ENCODE measurements around the gene AKAP5.
A peak's percentile ranks its signal among the peaks of the same experiment; 100 is the strongest.

The AKAP5 gene

DNA sequence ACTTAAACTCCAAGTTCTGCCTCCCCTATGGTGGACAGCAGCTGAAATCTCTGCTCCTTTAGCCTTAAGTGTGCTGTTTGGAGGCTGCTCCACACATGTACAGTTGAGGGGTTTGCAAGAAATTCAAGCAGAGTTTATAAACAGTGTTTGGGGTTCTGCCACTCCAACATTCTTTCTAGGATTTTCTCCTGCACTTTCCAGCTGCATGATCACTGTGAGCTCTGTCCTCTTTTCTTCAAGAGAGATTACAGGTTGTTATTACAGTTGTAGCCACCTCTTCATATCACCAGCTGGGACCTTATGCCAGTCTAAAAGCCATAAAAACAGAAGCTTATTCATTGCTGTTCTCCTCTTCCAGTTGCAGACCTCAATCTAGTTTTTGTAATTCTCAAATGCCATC lies 30.0 kb downstream of the AKAP5 start:
- H3K27me3 ChIP-seq (ENCODE audit: control insufficient read depth, insufficient read depth, low read length), result no peaks in the 10 kb centered on the region
- no peak overlapping the region for H3K27ac ChIP-seq (ENCODE audit: low read depth, low read length)
- H3K4me1 ChIP-seq (ENCODE audit: control insufficient read depth, insufficient read depth, low read length), result no peaks in the 10 kb centered on the region
- no peaks in the 10 kb centered on the region for H3K36me3 ChIP-seq (ENCODE audit: control insufficient read depth, insufficient read depth, low read length)
- no peak overlapping the region for H3K4me3 ChIP-seq (ENCODE audit: low read length)
- H3K9ac ChIP-seq (ENCODE audit: low read length), result no peak overlapping the region

DNA sequence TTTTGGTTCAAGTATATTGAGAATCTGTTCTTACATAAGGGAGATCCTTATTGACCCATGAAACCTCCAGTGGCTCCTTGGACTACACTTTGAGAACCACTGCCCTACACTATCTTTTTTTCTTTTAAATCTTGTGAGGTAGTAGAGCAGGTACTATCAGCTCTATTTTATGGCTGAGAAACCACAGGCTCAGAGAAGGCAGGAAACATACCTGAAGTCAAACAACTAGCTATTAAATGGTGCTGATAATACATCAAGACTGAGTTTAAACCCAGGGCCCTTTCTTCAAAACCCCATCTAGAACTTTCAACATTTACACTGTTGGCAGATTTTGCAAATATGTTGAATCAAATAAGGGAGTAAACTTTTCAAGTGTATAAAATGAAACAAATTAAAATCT lies 31.5 kb downstream of the AKAP5 start:
- H3K36me3 ChIP-seq (ENCODE audit: control insufficient read depth, insufficient read depth, low read length), result no peaks in the 10 kb centered on the region
- H3K27ac ChIP-seq (ENCODE audit: low read depth, low read length), result no peak overlapping the region
- H3K4me1 ChIP-seq (ENCODE audit: control insufficient read depth, insufficient read depth, low read length), result peaks cover 6% of the 10 kb centered on the region
- no peaks in the 10 kb centered on the region for H3K27me3 ChIP-seq (ENCODE audit: control insufficient read depth, insufficient read depth, low read length)
- H3K4me3 ChIP-seq (ENCODE audit: low read length), result no peak overlapping the region
- no peak overlapping the region for H3K9ac ChIP-seq (ENCODE audit: low read length)

DNA sequence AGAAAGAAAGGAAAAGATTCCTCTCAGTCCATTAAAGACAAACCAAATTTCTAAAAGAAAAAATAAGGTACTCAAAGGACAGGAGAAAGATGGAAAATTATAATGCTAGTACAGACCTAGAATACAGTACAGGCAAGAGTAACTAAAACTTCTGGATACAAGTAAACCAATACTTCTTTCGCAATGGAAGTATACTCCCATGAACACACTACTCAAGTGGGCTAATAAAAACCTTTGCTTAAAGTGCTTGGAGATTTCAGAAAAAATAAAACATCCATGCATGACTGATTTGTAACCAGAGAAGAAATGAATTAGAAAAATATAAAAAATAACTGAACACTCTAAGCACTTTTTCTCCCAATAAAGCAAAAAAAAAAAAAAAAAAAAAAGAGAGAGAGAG lies 34.8 kb downstream of the AKAP5 start:
- H3K9ac ChIP-seq (ENCODE audit: low read length), result no peak overlapping the region
- no peak overlapping the region for H3K4me3 ChIP-seq (ENCODE audit: low read length)
- peaks cover 17% of the 10 kb centered on the region for H3K4me1 ChIP-seq (ENCODE audit: control insufficient read depth, insufficient read depth, low read length)
- H3K27ac ChIP-seq (ENCODE audit: low read depth, low read length), result no peak overlapping the region
- H3K36me3 ChIP-seq (ENCODE audit: control insufficient read depth, insufficient read depth, low read length), result no peaks in the 10 kb centered on the region
- H3K27me3 ChIP-seq (ENCODE audit: control insufficient read depth, insufficient read depth, low read length), result no peaks in the 10 kb centered on the region

DNA sequence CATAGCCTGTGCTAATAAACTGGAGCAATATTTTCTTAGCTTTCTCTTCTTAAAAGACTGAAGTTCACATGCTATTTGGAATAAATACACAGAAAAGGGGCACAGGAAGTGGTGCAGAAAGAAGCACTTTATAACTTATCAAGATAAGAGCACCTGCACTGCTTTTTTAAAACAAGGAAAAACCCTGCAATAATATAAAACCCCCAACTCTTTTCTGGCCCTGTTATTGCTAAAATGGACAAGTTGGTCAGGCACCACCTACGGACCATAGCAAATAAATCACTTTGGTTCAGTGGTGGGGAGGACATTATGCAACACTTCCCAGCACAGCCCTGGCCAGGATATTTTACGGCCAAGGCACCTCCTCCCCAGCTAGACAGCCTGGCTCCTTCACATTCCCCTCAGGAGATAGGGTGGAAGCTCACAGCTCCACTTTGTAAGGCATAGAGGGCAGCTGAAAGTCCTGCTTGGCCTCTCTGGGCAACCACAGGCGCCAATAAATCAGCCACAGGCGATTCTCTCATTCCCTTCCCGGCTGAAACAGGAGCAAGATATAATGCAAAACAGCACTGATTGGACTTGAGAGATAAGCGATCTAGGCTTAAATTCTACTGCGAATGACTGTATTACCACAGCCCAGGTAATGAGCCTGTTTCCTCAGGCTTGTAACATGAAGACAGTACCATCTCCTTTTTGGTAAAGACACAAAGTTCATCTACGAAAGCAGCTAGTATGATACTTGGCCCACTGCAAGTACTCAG lies 36.3 kb downstream of the AKAP5 start:
- H3K4me1 ChIP-seq (ENCODE audit: control insufficient read depth, insufficient read depth, low read length), result peaks cover 19% of the 10 kb centered on the region
- H3K9ac ChIP-seq (ENCODE audit: low read length), result peak overlapping the region; percentile 36
- H3K36me3 ChIP-seq (ENCODE audit: control insufficient read depth, insufficient read depth, low read length), result no peaks in the 10 kb centered on the region

DNA sequence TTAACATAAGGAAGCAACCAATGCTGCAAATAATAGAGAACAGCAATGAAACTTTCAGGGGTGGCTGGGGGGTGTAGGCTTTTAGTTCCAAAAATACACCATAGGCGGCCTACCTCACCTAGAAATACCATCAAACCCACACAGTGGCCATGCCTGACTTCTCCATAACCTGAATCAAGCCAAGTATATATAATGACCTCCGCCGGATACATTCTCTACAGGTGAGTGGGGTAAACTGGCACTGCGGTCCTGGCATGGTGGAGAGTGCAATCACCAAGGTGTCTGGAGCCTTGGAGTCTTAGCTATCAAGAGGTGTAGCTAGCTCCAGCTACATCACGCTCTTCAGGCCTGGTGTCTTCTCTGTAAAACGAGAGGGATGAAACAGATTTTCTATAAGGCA lies 37.2 kb downstream of the AKAP5 start:
- no peaks in the 10 kb centered on the region for H3K36me3 ChIP-seq (ENCODE audit: control insufficient read depth, insufficient read depth, low read length)
- H3K27me3 ChIP-seq (ENCODE audit: control insufficient read depth, insufficient read depth, low read length), result no peaks in the 10 kb centered on the region
- peak overlapping the region; percentile 100 for H3K9ac ChIP-seq (ENCODE audit: low read length)
- H3K4me3 ChIP-seq (ENCODE audit: low read length), result peak overlapping the region; percentile 97
- H3K4me1 ChIP-seq (ENCODE audit: control insufficient read depth, insufficient read depth, low read length), result peaks cover 20% of the 10 kb centered on the region
- H3K27ac ChIP-seq (ENCODE audit: low read depth, low read length), result peak overlapping the region; percentile 99

More for the DNA sequence above, 36.3 kb downstream of the AKAP5 start:
- Histone ChIP-seq H3K4me3 (ENCODE audit: low read length) (peak overlapping the region; percentile 97), H3K27ac (ENCODE audit: low read depth, low read length) (peak overlapping the region; percentile 99), H3K27me3 (ENCODE audit: control insufficient read depth, insufficient read depth, low read length) (no peaks in the 10 kb centered on the region)

DNA sequence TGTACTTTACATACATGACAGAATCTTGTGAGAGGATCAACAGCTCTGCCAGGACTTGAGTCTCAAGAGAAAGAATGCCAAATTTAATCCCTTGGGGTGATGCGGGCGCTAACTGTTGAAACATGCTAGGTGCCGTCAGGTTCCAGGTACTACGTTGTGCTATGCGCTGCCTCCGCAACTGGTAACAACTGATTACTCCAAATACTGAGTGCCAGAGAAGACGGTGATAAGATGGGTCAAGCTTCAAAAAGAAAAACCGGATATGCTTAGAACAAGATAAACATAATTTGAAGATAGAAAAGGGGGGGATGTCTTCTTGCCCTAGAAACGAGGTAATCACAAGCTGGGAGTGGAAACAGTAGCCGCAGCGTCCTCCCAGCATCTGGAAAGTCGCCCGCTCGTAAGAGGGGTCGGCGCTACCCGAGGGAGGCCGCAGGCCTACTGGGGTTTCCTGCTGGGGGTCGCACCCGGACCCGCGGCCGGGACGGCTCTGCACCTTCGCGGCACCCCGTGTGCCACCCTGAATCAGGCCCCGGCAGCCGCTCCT lies 37.7 kb downstream of the AKAP5 start:
- H3K9ac ChIP-seq (ENCODE audit: low read length), result peak overlapping the region; percentile 100
- peaks cover 20% of the 10 kb centered on the region for H3K4me1 ChIP-seq (ENCODE audit: control insufficient read depth, insufficient read depth, low read length)
- H3K27me3 ChIP-seq (ENCODE audit: control insufficient read depth, insufficient read depth, low read length), result no peaks in the 10 kb centered on the region
- peak overlapping the region; percentile 99 for H3K27ac ChIP-seq (ENCODE audit: low read depth, low read length)
- H3K36me3 ChIP-seq (ENCODE audit: control insufficient read depth, insufficient read depth, low read length), result no peaks in the 10 kb centered on the region
- peak overlapping the region; percentile 97 for H3K4me3 ChIP-seq (ENCODE audit: low read length)

DNA sequence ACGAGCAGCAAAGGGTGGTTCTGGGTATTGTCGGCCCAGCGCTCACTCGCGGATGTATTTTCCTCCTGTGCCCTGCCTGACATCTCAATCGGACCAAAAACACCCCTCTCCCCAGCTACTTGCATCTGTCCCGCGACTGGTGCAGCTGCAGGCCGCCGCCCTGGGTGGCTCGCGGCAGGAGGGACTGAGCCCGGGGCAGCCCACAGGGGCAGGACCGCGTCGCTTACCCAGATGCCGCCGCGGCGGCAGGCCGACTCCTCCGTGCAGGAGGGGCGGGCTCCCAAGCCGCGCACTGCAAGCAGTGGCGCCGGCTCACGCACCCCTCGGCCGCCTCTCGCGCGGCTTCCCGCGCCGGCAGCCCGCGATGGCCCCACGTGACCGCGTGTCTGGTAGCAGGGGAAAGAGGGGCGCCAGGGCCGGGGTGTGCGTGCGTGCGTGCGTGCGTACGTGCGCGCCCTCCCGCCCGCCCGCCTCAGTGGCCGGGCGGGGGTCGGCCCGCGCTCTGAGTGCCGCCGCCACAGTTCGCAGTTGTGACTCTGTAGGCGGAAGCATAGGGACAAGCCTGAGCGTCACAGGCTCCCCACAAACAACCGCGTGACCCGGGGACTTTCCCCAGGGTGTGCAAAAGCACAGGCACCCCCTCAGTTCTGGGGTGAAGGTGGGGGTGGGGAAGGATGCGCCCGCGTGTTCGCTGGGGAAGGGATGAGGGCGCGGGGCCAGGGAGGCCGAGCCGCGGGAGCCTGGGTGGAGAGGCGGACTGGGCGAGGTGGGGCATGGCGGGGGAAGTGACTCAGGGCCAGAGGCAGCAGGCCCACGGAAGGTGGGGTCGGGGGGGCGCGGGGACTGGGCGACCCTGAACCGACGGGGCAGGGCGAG lies 38.4 kb downstream of the AKAP5 start, which contains the start of gene ZBTB25:
Gene ZBTB25 (minus strand): TSS at position 405 of the 876 bp plus-strand sequence. CDS start 13,305 bp downstream, outside the sequence.
- Histone ChIP-seq H3K9ac (ENCODE audit: low read length) (peak within 1 kb of the TSS; percentile 100), H3K36me3 (ENCODE audit: control insufficient read depth, insufficient read depth, low read length) (no peaks in the 10 kb centered on the region), H3K27ac (ENCODE audit: low read depth, low read length) (peak within 1 kb of the TSS; percentile 99), H3K4me3 (ENCODE audit: low read length) (peak within 1 kb of the TSS; percentile 97), H3K27me3 (ENCODE audit: control insufficient read depth, insufficient read depth, low read length) (no peaks in the 10 kb centered on the region), H3K4me1 (ENCODE audit: control insufficient read depth, insufficient read depth, low read length) (peaks cover 20% of the 10 kb centered on the region)

DNA sequence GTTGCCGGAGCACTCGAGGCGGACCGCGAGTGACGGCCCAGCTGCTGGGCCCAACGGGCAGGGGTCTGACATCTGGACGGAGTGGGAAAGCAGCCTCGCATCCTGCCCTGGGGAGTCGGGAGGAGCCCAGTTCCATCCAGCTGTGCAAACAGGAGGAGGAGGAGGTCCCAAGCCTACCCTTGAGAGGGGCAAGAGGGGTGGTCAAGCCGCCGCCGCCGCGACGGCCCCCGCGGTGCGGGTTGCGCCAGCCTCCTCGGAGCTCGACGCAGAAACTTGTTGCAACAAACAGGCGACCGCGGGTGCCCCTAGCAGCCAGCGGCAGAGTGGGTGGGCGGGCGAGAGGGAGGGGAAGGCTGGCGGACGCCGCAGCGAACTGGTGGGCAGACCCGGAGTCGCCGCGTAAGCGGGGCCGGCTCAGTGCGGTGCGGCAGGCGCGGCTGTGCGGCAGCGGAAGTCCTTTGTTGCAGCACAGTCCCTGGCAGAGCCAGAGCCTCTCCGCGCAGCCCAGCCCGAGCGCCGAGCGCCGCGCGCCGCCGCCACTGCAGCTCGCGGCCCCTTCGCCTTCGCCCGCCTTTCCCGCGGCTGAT lies 39.1 kb downstream of the AKAP5 start, which contains the start of gene ZBTB1:
Gene ZBTB1 (plus strand): TSS at position 461 of the 587 bp plus-strand sequence. CDS start 16,735 bp downstream, outside the sequence.
- peak within 1 kb of the TSS; percentile 100 for H3K9ac ChIP-seq (ENCODE audit: low read length)
- H3K27ac ChIP-seq (ENCODE audit: low read depth, low read length), result peak within 1 kb of the TSS; percentile 99
- no peaks in the 10 kb centered on the region for H3K36me3 ChIP-seq (ENCODE audit: control insufficient read depth, insufficient read depth, low read length)
- H3K4me3 ChIP-seq (ENCODE audit: low read length), result peak within 1 kb of the TSS; percentile 97
- no peaks in the 10 kb centered on the region for H3K27me3 ChIP-seq (ENCODE audit: control insufficient read depth, insufficient read depth, low read length)
- H3K4me1 ChIP-seq (ENCODE audit: control insufficient read depth, insufficient read depth, low read length), result peaks cover 20% of the 10 kb centered on the region

DNA sequence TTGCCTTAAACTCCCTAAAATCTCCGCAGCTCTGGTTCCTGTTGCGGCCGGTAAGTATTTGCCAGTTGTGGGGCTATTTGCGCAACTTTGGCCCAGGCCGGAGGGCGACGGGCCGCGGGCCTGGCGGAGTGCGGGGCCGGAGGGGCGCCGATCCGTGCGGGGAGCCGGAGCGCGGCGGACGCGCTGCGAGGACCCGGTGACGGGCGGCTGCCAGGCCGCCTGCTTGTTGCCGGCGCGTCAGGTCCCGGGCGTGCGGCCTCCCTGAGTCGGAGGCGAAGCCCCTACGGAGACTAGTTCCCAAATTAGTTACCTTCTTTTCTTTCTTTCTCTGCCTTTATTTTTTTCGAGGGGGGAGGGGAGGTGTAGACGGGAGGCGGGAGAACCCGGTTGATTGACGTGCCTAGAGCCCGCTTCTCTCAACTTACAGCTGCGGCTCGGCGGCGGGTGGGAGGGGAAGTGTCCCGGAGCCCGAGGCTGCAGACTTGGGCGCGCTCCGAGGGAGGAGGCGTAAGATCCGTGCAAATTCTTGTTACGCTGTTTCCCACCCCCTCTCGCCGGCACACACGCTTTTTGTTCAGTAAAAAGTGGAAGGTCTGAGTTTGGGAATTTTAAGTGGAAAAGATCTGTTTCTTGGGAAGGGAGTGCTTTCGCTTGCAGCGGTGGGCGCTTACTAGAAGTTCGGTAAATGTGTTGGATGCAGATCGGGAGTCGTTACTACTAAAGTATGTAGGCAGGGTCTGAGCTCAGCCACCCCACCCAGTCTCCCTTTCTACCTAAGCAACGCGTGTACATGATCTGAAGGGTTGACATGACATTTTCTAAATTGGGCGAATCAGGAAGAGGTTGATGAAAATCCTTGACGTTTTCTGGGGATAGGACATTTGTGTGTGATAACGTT lies 39.8 kb downstream of the AKAP5 start:
- Histone ChIP-seq H3K9ac (ENCODE audit: low read length) (peak overlapping the region; percentile 84), H3K27me3 (ENCODE audit: control insufficient read depth, insufficient read depth, low read length) (no peaks in the 10 kb centered on the region), H3K36me3 (ENCODE audit: control insufficient read depth, insufficient read depth, low read length) (no peaks in the 10 kb centered on the region), H3K4me1 (ENCODE audit: control insufficient read depth, insufficient read depth, low read length) (peaks cover 20% of the 10 kb centered on the region), H3K4me3 (ENCODE audit: low read length) (peak overlapping the region; percentile 97), H3K27ac (ENCODE audit: low read depth, low read length) (peak overlapping the region; percentile 99)

DNA sequence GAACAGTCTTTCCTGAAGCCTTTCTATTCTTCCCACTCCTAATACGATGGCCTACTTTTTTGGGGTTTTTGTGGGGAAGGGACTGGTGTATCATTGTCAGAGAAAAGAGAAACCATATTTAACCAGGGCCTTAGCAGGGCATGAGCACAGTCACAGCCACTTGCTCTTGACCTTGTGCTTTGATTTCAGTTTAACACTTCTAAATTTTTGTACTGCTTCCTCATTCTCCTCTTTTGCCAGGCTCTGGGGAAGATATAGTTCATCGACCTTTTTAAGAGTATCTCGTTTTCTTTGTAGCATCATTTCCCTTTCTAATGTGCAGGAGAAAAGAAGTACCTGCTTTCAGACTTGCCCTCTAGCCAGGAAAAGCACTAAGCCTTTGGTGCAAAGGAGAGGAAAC lies 41.4 kb downstream of the AKAP5 start:
- H3K36me3 ChIP-seq (ENCODE audit: control insufficient read depth, insufficient read depth, low read length), result no peaks in the 10 kb centered on the region
- peak overlapping the region; percentile 18 for H3K27ac ChIP-seq (ENCODE audit: low read depth, low read length)
- no peak overlapping the region for H3K4me3 ChIP-seq (ENCODE audit: low read length)
- no peak overlapping the region for H3K9ac ChIP-seq (ENCODE audit: low read length)
- H3K27me3 ChIP-seq (ENCODE audit: control insufficient read depth, insufficient read depth, low read length), result no peaks in the 10 kb centered on the region
- peaks cover 15% of the 10 kb centered on the region for H3K4me1 ChIP-seq (ENCODE audit: control insufficient read depth, insufficient read depth, low read length)

DNA sequence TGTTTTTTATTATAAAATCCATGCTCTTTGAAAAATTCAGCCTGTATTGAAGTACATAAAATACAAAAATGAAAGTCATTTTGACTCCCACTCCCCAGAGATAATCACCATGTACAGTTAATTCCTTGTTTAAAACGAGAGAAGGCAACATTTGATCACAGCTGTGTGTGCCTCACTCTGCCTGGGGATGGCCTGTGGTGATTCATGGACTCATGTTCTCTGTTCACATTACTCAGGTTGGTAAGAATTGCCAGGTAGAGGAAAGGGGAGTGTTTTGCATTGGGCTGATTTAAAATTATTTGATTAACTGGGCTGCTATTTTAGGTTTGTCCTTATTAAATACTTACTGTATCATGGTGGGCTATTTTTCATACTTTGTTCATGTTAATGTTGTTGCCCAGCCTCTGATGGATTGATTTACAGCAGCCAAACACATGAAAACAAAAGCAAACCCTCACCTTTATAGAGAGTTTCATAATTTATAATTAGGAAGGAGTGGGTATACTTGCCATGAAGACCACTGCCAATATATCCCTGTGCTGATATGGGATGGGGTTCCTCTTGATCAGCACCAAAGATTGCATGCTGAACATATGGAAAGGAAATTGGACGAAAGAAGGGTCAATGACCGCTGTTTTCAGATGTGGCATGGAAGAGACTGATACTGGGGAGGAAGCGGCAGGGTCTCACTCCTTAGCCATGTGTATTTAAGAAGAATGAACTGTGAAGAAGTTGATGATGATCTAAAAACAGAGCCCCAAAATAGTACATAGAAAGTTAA lies 42.3 kb downstream of the AKAP5 start:
- H3K27me3 ChIP-seq (ENCODE audit: control insufficient read depth, insufficient read depth, low read length), result no peaks in the 10 kb centered on the region
- H3K4me3 ChIP-seq (ENCODE audit: low read length), result no peak overlapping the region
- H3K4me1 ChIP-seq (ENCODE audit: control insufficient read depth, insufficient read depth, low read length), result peaks cover 6% of the 10 kb centered on the region
- H3K9ac ChIP-seq (ENCODE audit: low read length), result no peak overlapping the region
- no peak overlapping the region for H3K27ac ChIP-seq (ENCODE audit: low read depth, low read length)
- no peaks in the 10 kb centered on the region for H3K36me3 ChIP-seq (ENCODE audit: control insufficient read depth, insufficient read depth, low read length)
